Lower leg skin (tissue), 3 donors: ENCODE data around the gene PI16.

Source experiments
- POLR2A ChIP-seq, 2 donors: fragments of 450-650 bp; IDR thresholded peaks; one replicate each; pipeline ENCODE4 v1.6.1; 2016 to 2017; ENCODE audit warnings: antibody characterized with exemption in 2 of 2, mild to moderate bottlenecking in 1 of 2, moderate library complexity in 1 of 2
- TF ChIP-seq, protein P1 (sequence below), 3 donors: fragments of 450-650 bp; IDR thresholded peaks; one replicate each; pipeline ENCODE4 v1.5.1; 2016; ENCODE audit warnings: antibody characterized with exemption in 3 of 3, mild to moderate bottlenecking in 3 of 3, moderate library complexity in 2 of 3

DNA sequence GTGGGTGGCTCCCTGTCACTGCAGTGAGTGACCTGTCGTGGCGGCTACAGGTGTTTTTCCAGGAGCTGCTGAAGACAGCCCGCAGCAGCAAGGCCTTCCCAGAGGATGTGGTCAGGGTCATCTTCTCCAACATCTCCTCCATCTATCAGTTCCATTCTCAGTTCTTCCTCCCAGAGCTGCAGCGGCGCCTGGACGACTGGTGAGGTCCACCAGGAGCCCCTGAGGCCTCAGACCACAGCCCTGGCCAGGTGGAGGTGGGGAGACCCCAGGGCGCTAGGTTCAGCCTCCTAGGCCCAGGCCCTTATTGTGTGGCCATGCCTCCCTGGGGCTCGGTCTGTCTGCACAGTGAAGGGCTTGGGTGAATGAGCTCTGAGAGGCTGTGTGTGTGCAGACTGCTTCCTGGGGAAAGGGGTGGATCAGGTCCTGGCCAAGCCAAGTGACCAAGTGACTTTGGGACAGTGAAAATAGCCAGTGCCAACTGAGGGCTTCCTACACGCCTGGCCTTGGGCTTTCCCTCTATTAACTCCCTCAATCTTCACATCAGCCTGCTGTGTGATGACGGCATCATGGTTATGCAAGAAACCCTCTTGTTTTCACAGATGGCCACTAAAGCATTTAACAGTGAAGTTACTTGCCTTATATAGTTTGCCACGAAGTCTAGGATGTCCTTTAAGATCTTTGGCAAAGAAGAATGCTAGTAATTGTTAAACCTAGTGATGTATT is 57.3 kb downstream of the PI16 start:
- TF ChIP-seq, protein P1, sequence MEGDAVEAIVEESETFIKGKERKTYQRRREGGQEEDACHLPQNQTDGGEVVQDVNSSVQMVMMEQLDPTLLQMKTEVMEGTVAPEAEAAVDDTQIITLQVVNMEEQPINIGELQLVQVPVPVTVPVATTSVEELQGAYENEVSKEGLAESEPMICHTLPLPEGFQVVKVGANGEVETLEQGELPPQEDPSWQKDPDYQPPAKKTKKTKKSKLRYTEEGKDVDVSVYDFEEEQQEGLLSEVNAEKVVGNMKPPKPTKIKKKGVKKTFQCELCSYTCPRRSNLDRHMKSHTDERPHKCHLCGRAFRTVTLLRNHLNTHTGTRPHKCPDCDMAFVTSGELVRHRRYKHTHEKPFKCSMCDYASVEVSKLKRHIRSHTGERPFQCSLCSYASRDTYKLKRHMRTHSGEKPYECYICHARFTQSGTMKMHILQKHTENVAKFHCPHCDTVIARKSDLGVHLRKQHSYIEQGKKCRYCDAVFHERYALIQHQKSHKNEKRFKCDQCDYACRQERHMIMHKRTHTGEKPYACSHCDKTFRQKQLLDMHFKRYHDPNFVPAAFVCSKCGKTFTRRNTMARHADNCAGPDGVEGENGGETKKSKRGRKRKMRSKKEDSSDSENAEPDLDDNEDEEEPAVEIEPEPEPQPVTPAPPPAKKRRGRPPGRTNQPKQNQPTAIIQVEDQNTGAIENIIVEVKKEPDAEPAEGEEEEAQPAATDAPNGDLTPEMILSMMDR (IDR thresholded peaks at IDR 0.05): no peak
- no peak for TF ChIP-seq POLR2A (IDR thresholded peaks at IDR 0.05)
